Measurements from ENCODE around the gene PIK3CD.

DNA sequence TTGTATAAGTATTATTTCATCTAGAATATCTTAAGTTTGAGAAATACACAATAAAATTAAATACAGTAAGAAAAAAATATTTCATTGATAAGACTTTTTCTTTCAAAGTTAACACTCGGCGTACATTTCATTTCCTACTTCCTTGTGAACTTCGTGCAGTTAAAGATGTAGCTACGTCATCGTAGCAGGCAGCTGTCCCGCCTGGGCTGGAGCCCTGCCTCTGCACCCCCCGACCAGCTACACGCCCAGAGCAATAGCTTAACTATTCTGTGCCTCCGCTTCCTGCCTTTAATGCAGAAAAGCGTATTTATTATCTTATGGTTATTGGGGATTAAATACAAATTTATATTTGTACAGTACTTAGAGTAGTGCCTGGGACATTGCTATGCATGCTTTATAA lies 118.8 kb downstream of the PIK3CD start:
- TF ChIP-seq EZH2 (IDR thresholded peaks at IDR 0.05; ENCODE audit: borderline replicate concordance, control insufficient read depth, low read depth, low read length) = no peak
- TF ChIP-seq FOXM1 (IDR thresholded peaks at IDR 0.05; ENCODE audit: low read depth, low read length) = no peak
- TF ChIP-seq CTCF (IDR thresholded peaks at IDR 0.05 in 2 of 3, conservative IDR thresholded peaks at IDR 0.05 in 1 of 3; ENCODE audit: control insufficient read depth in 2 of 3, extremely low read depth in 1 of 3, insufficient read depth in 1 of 3, low read depth in 3 of 3, low read length in 3 of 3) = no peak
- TF ChIP-seq SREBF2 (IDR thresholded peaks at IDR 0.05; ENCODE audit: low read length) = no peak
- TF ChIP-seq FOS (IDR thresholded peaks at IDR 0.05; ENCODE audit: borderline replicate concordance, extremely low read depth, insufficient read length) = no peak
- no peak for TF ChIP-seq SP1 (IDR thresholded peaks at IDR 0.05; ENCODE audit: low read depth, low read length)
